ENCODE results near the gene CACNA1I. TPM values are rescaled to one million over a fixed set of nuclear protein-coding genes. Genes with fewer than 3 reads are reported as not detected.

Gene CACNA1I
- total and polyA plus RNA-seq, 2 experiments from 2014 or later: 0.17 to 0.21 TPM

DNA sequence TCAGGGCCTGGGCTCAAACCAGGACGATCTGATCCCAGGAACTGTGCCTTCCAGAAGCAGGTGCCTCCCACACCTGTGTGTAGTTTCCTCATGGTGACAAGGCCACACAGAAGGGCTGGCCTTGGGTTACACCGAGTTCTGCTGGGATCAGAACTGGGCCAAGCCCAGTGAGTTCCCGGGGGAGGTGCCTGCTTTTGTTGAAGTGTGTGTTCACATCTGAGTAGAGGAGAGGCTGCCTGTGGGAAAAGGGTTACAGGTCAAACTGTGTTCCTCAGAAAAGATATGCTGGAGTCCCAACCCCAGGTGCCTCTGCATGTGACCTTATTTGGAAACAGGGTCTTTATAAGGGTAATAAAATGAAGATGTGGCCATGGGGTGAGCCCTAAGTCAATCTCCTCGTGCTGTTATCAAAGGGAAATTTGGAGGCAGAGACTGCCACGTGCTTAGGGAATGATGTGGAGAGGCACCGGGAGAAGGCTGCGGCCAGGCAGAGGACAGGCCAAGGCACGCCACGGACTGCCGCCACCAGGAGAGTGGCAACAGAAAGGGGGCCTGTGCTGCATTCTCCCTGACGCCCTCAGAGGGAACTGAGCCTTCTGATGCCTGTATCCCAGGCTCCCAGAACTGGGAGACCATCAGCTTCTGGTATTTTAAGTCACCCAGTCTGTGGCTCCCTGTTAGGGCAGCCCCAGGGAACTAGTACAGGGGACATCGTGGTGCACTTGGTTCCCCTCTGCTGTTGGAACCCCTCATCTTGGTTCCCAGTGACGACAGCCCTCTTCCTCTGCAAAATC is 158.8 kb downstream of the CACNA1I start:
- 88% methylated on average over 13 of the region's 13 CpGs for WGBS (ENCODE audit: low lambda C conversion rate, missing lambda C conversion rate)
- no peaks in the 10 kb centered on the region for H3K27me3 ChIP-seq
- H3K4me3 ChIP-seq: no peak overlapping the region
- no peaks in the 10 kb centered on the region for H4K20me1 ChIP-seq (ENCODE audit: insufficient read depth, poor library complexity, severe bottlenecking)
- no peak overlapping the region for H3K4me2 ChIP-seq
- no peaks in the 10 kb centered on the region for H3K9me2 ChIP-seq (replicated peaks; ENCODE audit: insufficient read depth)
- no peaks in the 10 kb centered on the region for H3K9me3 ChIP-seq (ENCODE audit: low read depth)
- no peak for TF ChIP-seq EZH2phosphoT487 (IDR thresholded peaks at IDR 0.05; ENCODE audit: low read depth, severe bottlenecking, unreplicated experiment)
- TF ChIP-seq EZH2 (IDR thresholded peaks at IDR 0.05; ENCODE audit: borderline replicate concordance): no peak
- TF ChIP-seq, protein P1, sequence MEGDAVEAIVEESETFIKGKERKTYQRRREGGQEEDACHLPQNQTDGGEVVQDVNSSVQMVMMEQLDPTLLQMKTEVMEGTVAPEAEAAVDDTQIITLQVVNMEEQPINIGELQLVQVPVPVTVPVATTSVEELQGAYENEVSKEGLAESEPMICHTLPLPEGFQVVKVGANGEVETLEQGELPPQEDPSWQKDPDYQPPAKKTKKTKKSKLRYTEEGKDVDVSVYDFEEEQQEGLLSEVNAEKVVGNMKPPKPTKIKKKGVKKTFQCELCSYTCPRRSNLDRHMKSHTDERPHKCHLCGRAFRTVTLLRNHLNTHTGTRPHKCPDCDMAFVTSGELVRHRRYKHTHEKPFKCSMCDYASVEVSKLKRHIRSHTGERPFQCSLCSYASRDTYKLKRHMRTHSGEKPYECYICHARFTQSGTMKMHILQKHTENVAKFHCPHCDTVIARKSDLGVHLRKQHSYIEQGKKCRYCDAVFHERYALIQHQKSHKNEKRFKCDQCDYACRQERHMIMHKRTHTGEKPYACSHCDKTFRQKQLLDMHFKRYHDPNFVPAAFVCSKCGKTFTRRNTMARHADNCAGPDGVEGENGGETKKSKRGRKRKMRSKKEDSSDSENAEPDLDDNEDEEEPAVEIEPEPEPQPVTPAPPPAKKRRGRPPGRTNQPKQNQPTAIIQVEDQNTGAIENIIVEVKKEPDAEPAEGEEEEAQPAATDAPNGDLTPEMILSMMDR (IDR thresholded peaks at IDR 0.05; ENCODE audit: poor library complexity): no peak
- H3K36me3 ChIP-seq (replicated peaks; ENCODE audit: insufficient read depth, low read depth): no peaks in the 10 kb centered on the region
- no peak for DNase-seq (ENCODE audit: low spot score)
- no peaks in the 10 kb centered on the region for H3K4me1 ChIP-seq (ENCODE audit: insufficient read depth)
- H2AFZ ChIP-seq: no peak overlapping the region
- no peaks in the 10 kb centered on the region for H3K79me2 ChIP-seq
- no peak overlapping the region for H3K27ac ChIP-seq

DNA sequence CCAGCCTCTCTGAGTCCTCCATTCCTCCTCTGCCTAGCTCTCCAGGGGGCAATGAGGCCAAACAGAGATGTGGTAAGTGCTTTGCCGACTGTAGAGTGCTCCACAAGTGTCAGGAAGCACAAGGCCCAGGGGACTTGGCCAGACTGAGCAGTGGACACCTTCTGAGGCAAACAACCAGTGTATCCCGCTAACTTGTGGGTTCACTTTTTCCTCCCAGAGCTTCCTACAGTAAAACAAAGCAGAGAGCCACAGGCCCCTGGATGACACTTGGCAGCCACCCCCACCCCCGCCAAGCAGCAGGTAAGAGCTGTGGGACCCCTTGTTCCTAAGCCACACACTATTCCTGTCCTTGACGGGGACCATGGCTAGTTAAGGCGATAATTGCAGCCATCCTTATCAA is 160.9 kb downstream of the CACNA1I start:
- Histone ChIP-seq H2AFZ (no peak overlapping the region), H3K4me2 (no peak overlapping the region), H3K79me2 (no peaks in the 10 kb centered on the region), H3K9me2 (replicated peaks; ENCODE audit: insufficient read depth) (no peaks in the 10 kb centered on the region), H3K4me1 (ENCODE audit: insufficient read depth) (no peaks in the 10 kb centered on the region), H3K36me3 (replicated peaks; ENCODE audit: insufficient read depth, low read depth) (no peaks in the 10 kb centered on the region), H3K27ac (no peak overlapping the region), H4K20me1 (ENCODE audit: insufficient read depth, poor library complexity, severe bottlenecking) (no peaks in the 10 kb centered on the region), H3K27me3 (no peaks in the 10 kb centered on the region), H3K4me3 (no peak overlapping the region), H3K9me3 (ENCODE audit: low read depth) (no peaks in the 10 kb centered on the region)
- WGBS (ENCODE audit: low lambda C conversion rate, missing lambda C conversion rate): 92% methylated on average over 5 of the region's 5 CpGs
- TF ChIP-seq EZH2phosphoT487 (IDR thresholded peaks at IDR 0.05; ENCODE audit: low read depth, severe bottlenecking, unreplicated experiment) (no peak), EZH2 (IDR thresholded peaks at IDR 0.05; ENCODE audit: borderline replicate concordance) (no peak)
- DNase-seq (ENCODE audit: low spot score): no peak

DNA sequence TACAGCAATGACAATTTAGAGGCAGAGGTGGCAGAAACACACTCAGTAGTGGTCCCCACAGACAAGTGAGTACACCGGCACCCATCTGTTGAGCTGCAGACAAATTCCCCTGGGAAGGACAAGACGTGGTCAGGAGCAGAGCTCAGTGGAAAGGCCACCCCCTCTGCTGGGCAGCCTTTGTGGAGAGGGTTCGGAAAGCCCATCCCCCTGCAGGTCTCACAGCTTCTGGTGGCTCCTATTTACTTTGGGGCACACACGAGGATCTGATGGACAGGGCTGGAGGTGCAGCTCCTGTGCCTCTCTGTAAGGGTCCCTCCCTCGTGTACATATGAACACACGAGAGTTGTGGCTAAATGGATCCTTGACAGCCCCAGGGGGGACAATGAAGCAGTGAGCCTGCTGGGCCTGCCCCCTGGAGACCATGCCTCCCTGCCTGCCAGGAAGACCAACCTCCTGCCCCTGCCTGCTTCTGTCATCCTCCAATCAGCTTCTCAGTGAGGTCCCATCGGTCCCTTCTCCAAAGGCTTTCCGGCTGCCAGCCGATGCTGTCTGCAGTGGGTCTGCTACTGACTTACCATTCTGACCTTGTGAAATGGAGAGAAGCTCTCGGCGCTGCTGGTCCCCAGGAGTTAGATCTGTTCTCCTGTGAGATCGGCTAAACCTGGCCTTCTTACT is 161.5 kb downstream of the CACNA1I start:
- no peak overlapping the region for H3K4me3 ChIP-seq
- H3K27me3 ChIP-seq: no peaks in the 10 kb centered on the region
- TF ChIP-seq, protein P1 (IDR thresholded peaks at IDR 0.05; ENCODE audit: poor library complexity): no peak
- TF ChIP-seq EZH2phosphoT487 (IDR thresholded peaks at IDR 0.05; ENCODE audit: low read depth, severe bottlenecking, unreplicated experiment) (no peak), EZH2 (IDR thresholded peaks at IDR 0.05; ENCODE audit: borderline replicate concordance) (no peak)

DNA sequence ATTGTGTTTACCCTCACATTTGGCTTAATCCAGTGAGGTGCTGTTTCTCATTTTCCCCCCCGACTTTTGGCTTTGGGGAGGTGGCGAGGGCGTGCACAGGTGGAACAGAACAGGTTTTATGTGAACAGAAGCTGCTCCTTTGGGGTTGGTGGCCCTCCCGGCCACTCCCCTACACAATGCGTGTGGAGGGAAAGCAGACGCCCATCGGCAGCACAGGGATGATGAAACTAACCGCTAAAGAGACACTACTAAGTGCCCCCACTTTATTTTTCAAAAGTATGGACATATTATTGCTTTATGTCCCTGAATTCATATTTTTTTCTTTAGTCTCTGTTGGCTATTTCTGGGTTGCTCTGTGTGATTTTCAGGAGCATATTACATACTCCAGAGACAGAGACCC is 162.1 kb downstream of the CACNA1I start:
- Histone ChIP-seq H3K9me2 (replicated peaks; ENCODE audit: insufficient read depth) (no peaks in the 10 kb centered on the region), H3K79me2 (no peaks in the 10 kb centered on the region), H3K36me3 (replicated peaks; ENCODE audit: insufficient read depth, low read depth) (no peaks in the 10 kb centered on the region), H4K20me1 (ENCODE audit: insufficient read depth, poor library complexity, severe bottlenecking) (no peaks in the 10 kb centered on the region), H2AFZ (no peak overlapping the region), H3K4me2 (no peak overlapping the region), H3K4me1 (ENCODE audit: insufficient read depth) (no peaks in the 10 kb centered on the region), H3K27me3 (no peaks in the 10 kb centered on the region), H3K27ac (no peak overlapping the region), H3K9me3 (ENCODE audit: low read depth) (no peaks in the 10 kb centered on the region), H3K4me3 (no peak overlapping the region)
- WGBS (ENCODE audit: low lambda C conversion rate, missing lambda C conversion rate): 84% methylated on average over 8 of the region's 8 CpGs
- no peak for DNase-seq (ENCODE audit: low spot score)
- TF ChIP-seq EZH2 (IDR thresholded peaks at IDR 0.05; ENCODE audit: borderline replicate concordance) (no peak), EZH2phosphoT487 (IDR thresholded peaks at IDR 0.05; ENCODE audit: low read depth, severe bottlenecking, unreplicated experiment) (no peak)
- TF ChIP-seq, protein P1 (IDR thresholded peaks at IDR 0.05; ENCODE audit: poor library complexity): no peak

More for the DNA sequence above, 161.5 kb downstream of the CACNA1I start:
- DNase-seq (ENCODE audit: low spot score): no peak
- H3K36me3 ChIP-seq (replicated peaks; ENCODE audit: insufficient read depth, low read depth): no peaks in the 10 kb centered on the region
- H4K20me1 ChIP-seq (ENCODE audit: insufficient read depth, poor library complexity, severe bottlenecking): no peaks in the 10 kb centered on the region
- 68% methylated on average over 12 of the region's 12 CpGs for WGBS (ENCODE audit: low lambda C conversion rate, missing lambda C conversion rate)
- no peak overlapping the region for H3K27ac ChIP-seq
- H3K4me1 ChIP-seq (ENCODE audit: insufficient read depth): no peaks in the 10 kb centered on the region
- H3K9me3 ChIP-seq (ENCODE audit: low read depth): no peaks in the 10 kb centered on the region
- H2AFZ ChIP-seq: no peak overlapping the region
- H3K9me2 ChIP-seq (replicated peaks; ENCODE audit: insufficient read depth): no peaks in the 10 kb centered on the region
- H3K4me2 ChIP-seq: no peak overlapping the region
- no peaks in the 10 kb centered on the region for H3K79me2 ChIP-seq
